Brain pericyte (primary cell): ENCODE data around the gene BEGAIN.
"Not testable (repeated sequence)": the region's sequence is repeated elsewhere in the genome, so short reads cannot be mapped to it uniquely, and the experiment has no call there.

Experiments
- DNase-seq: peaks from one replicate; pipeline ENCODE4 v3.0.0-alpha.2; 2012; ENCODE audit warnings: low read depth, low spot score

Gene BEGAIN

GRCh38 chr14:100523131-100523842 is 63.9 kb downstream of the BEGAIN start:
- no peak for DNase-seq

- DNase-seq, result no peak
These were observed 64.6 kb downstream of the BEGAIN start for GRCh38 chr14:100522616-100523099.

GRCh38 chr14:100506053-100506452 is 81.2 kb downstream of the BEGAIN start:
- DNase-seq, result not testable (repeated sequence)

GRCh38 chr14:100504372-100505078 is 82.7 kb downstream of the BEGAIN start:
- DNase-seq, result no peak

- DNase-seq, result no peak
These were observed 84.0 kb downstream of the BEGAIN start for GRCh38 chr14:100503251-100503650.

- DNase-seq, result no peak
These were observed 84.5 kb downstream of the BEGAIN start for GRCh38 chr14:100502622-100503220.

- no peak for DNase-seq
These were observed 87.1 kb downstream of the BEGAIN start for GRCh38 chr14:100500128-100500527.

GRCh38 chr14:100498068-100498467 is 89.1 kb downstream of the BEGAIN start:
- no peak for DNase-seq

- DNase-seq, result no peak
These were observed 91.3 kb downstream of the BEGAIN start for GRCh38 chr14:100495917-100496316.

- DNase-seq, result no peak
These were observed 92.6 kb downstream of the BEGAIN start for GRCh38 chr14:100494645-100495044.

GRCh38 chr14:100490252-100490651 is 97.0 kb downstream of the BEGAIN start:
- DNase-seq, result no peak

- DNase-seq, result no peak
These were observed 99.2 kb downstream of the BEGAIN start for GRCh38 chr14:100488057-100488456.

- DNase-seq, result no peak
These were observed 99.9 kb downstream of the BEGAIN start for GRCh38 chr14:100487304-100487703.
